GM19025 (cell line): ENCODE results near the gene PBXIP1.

Source experiments
- ATAC-seq: cut with Tn5 transposase; IDR thresholded peaks from one replicate; pipeline ENCODE4 v1.9.1; 2021; ENCODE audit warnings: mild to moderate bottlenecking, low read depth, moderate library complexity; ENCODE audit not compliant: unreplicated experiment

The PBXIP1 gene

GRCh38 chr1:154973344-154974101, 17.6 kb upstream of the PBXIP1 start:
- ATAC-seq = no peak

- no peak for ATAC-seq
Measured at GRCh38 chr1:154972517-154973343, 16.8 kb upstream of the PBXIP1 start.

- ATAC-seq = no peak
Measured at GRCh38 chr1:154972213-154972516, 16.3 kb upstream of the PBXIP1 start.

- ATAC-seq = no peak
Measured at GRCh38 chr1:154971341-154971998, 15.6 kb upstream of the PBXIP1 start.

GRCh38 chr1:154970631-154971340, 14.9 kb upstream of the PBXIP1 start, which contains the start of gene SHC1:
TSS of gene SHC1 (minus strand) at chr1:154970747. CDS start at chr1:154970526, 221 bp downstream.
- ATAC-seq = no peak

- no peak for ATAC-seq
Measured at GRCh38 chr1:154969860-154970452, 14.1 kb upstream of the PBXIP1 start.

- ATAC-seq = no peak
Measured at GRCh38 chr1:154969246-154969645, 13.3 kb upstream of the PBXIP1 start.

- no peak for ATAC-seq
Measured at GRCh38 chr1:154968731-154969130, 12.8 kb upstream of the PBXIP1 start.

- no peak for ATAC-seq
Measured at GRCh38 chr1:154967331-154967950, 11.5 kb upstream of the PBXIP1 start.

- ATAC-seq = no peak
Measured at GRCh38 chr1:154966111-154966510, 10.2 kb upstream of the PBXIP1 start.

- no peak for ATAC-seq
Measured at GRCh38 chr1:154964359-154964758, 8.5 kb upstream of the PBXIP1 start.

GRCh38 chr1:154963643-154964042, 7.7 kb upstream of the PBXIP1 start:
- no peak for ATAC-seq

- no peak for ATAC-seq
Measured at GRCh38 chr1:154962795-154963330, 7.0 kb upstream of the PBXIP1 start.

- no peak for ATAC-seq
Measured at GRCh38 chr1:154962156-154962749, 6.4 kb upstream of the PBXIP1 start.

- ATAC-seq = peak; percentile 82
Measured at GRCh38 chr1:154961207-154962155, 5.6 kb upstream of the PBXIP1 start, which contains the start of gene PYGO2. TSS of gene PYGO2 (minus strand) at chr1:154961782. CDS start at chr1:154961576, 206 bp downstream.

- ATAC-seq = no peak
Measured at GRCh38 chr1:154960446-154961136, 4.7 kb upstream of the PBXIP1 start.

GRCh38 chr1:154959426-154959780, 3.5 kb upstream of the PBXIP1 start:
- no peak for ATAC-seq
